HEK293 (cell line): ENCODE data around the gene TRPV2.

Experiments
- CTCF ChIP-seq: fragments of 450-650 bp; formaldehyde crosslinking; IDR thresholded peaks from 2 replicates; pipeline ENCODE4 v1.5.1; 2016; ENCODE audit warnings: missing biosample characterization, missing genetic modification characterization
- ZNF513 ChIP-seq: fragments of 450-650 bp; IDR thresholded peaks from 2 replicates; pipeline ENCODE4 v1.5.1; 2018; ENCODE audit warnings: missing biosample characterization, missing genetic modification characterization
- ZNF654 ChIP-seq: fragments of 450-650 bp; formaldehyde crosslinking; IDR thresholded peaks from 2 replicates; pipeline ENCODE4 v1.5.1; 2016; ENCODE audit warnings: low read depth, missing biosample characterization, missing genetic modification characterization
- ZNF692 ChIP-seq: fragments of 450-650 bp; formaldehyde crosslinking; IDR thresholded peaks from 2 replicates; pipeline ENCODE4 v1.5.1; 2016; ENCODE audit warnings: missing biosample characterization, missing genetic modification characterization
- ZNF776 ChIP-seq: fragments of 450-650 bp; formaldehyde crosslinking; IDR thresholded peaks from 2 replicates; pipeline ENCODE4 v1.5.0; 2017; ENCODE audit warnings: missing biosample characterization, missing genetic modification characterization, borderline replicate concordance

- TF ChIP-seq CTCF (tag by site-specific recombination) (no peak), ZNF776 (tag by site-specific recombination) (no peak), ZNF513 (no peak), ZNF692 (tag by site-specific recombination) (no peak), ZNF654 (tag by site-specific recombination) (no peak)
Measured at GRCh38 chr17:16459855-16460550, 44.6 kb downstream of the TRPV2 start.
